Heart left ventricle (tissue), 13 donors: Measurements from ENCODE around the gene CRIM1.

Source experiments
- POLR2A ChIP-seq, 2 donors: fragments of 450-650 bp; IDR thresholded peaks; one replicate each; pipeline ENCODE4 v1.6.1; 2017; ENCODE audit warnings: antibody characterized with exemption in 2 of 2, mild to moderate bottlenecking in 2 of 2, moderate library complexity in 2 of 2
- TF ChIP-seq, protein P1 (sequence below), 12 donors: fragments of 200-600 bp; sonication (generic) in 4 of 12; IDR thresholded peaks; one replicate each; pipeline versions ENCODE4 v1.5.0 to v1.8.0; 2018 to 2022; ENCODE audit warnings: antibody characterized with exemption in 12 of 12, mild to moderate bottlenecking in 5 of 12
- donor health status: ischemic (EF 13 %, LVEDD 7.1; RV severe dilation, severe dysfunction).
- donor health status: DM: no; HTN: yes; CAD: no.
- donor health status: DM: no; HTN: no; CAD: no.
- donor health status: ischemic (EF 25% LVEDD 6.9; RV normal size, moderate dysfunction).
- donor health status: ischemic (EF 25% LVEDD 5.7; RV mildly dilated, moderate dysfunction).
- donor health status: ischemic (EF 35%, LVEDD 5.7; RV mildly dilated, moderate dysfunction).
- donor health status: nonischemic (EF 11% LVEDD 7.7; RV severe dilation, severe dysfunction).
- donor health status: DM: yes; HTN: yes; CAD: no.
- donor health status: PGD.
- donor health status: ischemic (EF 29% LVEDD 5.4; RV normal size, mild dysfunction).
- donor health status: nonischemic (EF 23%, LVEDD 6.1; RV moderate dilation, normal function).

DNA sequence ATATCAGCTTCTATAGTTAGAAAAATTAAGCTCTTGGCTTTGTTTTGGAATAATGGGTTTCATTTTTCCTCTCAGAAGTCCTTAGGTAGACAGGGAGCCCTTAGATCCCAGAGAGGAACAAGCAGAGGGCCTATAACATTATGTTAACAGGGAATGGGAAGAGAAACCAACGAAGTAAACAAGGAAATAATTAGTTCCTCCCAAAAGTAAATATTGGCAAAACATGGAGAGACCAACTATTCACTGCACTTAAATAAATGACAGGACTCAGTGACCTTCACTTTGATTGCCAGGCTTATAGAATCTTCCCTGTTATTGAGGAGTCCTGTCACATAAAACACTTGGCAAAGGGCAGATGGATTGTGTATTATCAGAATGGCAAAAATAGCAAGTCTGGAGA is 5.3 kb downstream of the CRIM1 start:
- TF ChIP-seq, protein P1, sequence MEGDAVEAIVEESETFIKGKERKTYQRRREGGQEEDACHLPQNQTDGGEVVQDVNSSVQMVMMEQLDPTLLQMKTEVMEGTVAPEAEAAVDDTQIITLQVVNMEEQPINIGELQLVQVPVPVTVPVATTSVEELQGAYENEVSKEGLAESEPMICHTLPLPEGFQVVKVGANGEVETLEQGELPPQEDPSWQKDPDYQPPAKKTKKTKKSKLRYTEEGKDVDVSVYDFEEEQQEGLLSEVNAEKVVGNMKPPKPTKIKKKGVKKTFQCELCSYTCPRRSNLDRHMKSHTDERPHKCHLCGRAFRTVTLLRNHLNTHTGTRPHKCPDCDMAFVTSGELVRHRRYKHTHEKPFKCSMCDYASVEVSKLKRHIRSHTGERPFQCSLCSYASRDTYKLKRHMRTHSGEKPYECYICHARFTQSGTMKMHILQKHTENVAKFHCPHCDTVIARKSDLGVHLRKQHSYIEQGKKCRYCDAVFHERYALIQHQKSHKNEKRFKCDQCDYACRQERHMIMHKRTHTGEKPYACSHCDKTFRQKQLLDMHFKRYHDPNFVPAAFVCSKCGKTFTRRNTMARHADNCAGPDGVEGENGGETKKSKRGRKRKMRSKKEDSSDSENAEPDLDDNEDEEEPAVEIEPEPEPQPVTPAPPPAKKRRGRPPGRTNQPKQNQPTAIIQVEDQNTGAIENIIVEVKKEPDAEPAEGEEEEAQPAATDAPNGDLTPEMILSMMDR (IDR thresholded peaks at IDR 0.05) = no peak
- no peak for TF ChIP-seq POLR2A (IDR thresholded peaks at IDR 0.05)
